Left lung (tissue), 10 donors: ENCODE measurements around the gene HRG. TPM values are rescaled to one million over a fixed set of nuclear protein-coding genes. Genes with fewer than 3 reads are reported as not detected.
A peak's percentile ranks its signal among the peaks of the same experiment; 100 is the strongest.

Experiments used
- ATAC-seq: fragments of 200-7000 bp; cut with Tn5 transposase; one replicate; pipeline ENCODE4 v1.9.1; 2020; ENCODE audit warnings: moderate library complexity
- DNase-seq, 4 donors: peaks; one replicate each; pipeline ENCODE4 v3.0.0-alpha.2; 2013 to 2020
- H3K27ac ChIP-seq, 2 donors: fragments of 200-600 bp; sonication (generic) in 1 of 2; one replicate each; pipeline versions ENCODE4 v1.5.0 to v1.8.0; 2020 to 2021
- H3K27me3 ChIP-seq, 2 donors: fragments of 200-600 bp; sonication (generic) in 1 of 2; one replicate each; pipeline versions ENCODE4 v1.5.0 to v1.8.0; 2020 to 2021
- H3K36me3 ChIP-seq, 2 donors: fragments of 200-600 bp; sonication (generic) in 1 of 2; one replicate each; pipeline versions ENCODE4 v1.5.0 to v1.8.0; 2020 to 2021
- H3K4me1 ChIP-seq, 2 donors: fragments of 200-600 bp; one replicate each; pipeline ENCODE4 v1.8.0; 2021
- H3K4me3 ChIP-seq, 2 donors: fragments of 200-600 bp; sonication (generic) in 1 of 2; one replicate each; pipeline versions ENCODE4 v1.5.0 to v1.8.0; 2020 to 2021; ENCODE audit warnings: mild to moderate bottlenecking in 1 of 2
- H3K9me3 ChIP-seq, 2 donors: fragments of 200-600 bp; sonication (generic) in 1 of 2; one replicate each; pipeline versions ENCODE4 v1.5.0 to v1.8.0; 2020 to 2021
- CTCF ChIP-seq, 2 donors: fragments of 200-600 bp; sonication (generic) in 1 of 2; IDR thresholded peaks; one replicate each; pipeline versions ENCODE4 v1.5.0 to v1.8.0; 2021; ENCODE audit warnings: antibody characterized with exemption in 2 of 2
- intact Hi-C, 2 donors: fragments of 100-400 bp; cut with DNase I; formaldehyde crosslinking; loops; one replicate each; pipeline versions ENCODE4 v1.11.2 to v1.14.2; 2022
- polyA plus RNA-seq, 6 donors: library from polyadenylated mRNA; unstranded; fragments of 120-200 nt; gene quantifications; one replicate each; pipeline ENCODE4 v1.2.1, GENCODE V29; 2013; ENCODE audit not compliant: insufficient read length in 6 of 6
- total RNA-seq, 2 donors: library from RNA; stranded (reverse); fragmentation: NEBNext Ultra II Directional; extraction: Animal tissue kit (Norgen Biotek cat#: 25700); gene quantifications; one replicate each; pipeline ENCODE4 v1.2.1, GENCODE V29; 2021
- donor health status: DM: no; HTN: yes; CAD: no.
- donor health status: DM: no; HTN: no; CAD: no.

Gene HRG
- total and polyA plus RNA-seq, 8 donors: 0.04 to 0.30 (median 0.07) TPM; not detected in 2

- Histone ChIP-seq H3K27ac (no peak overlapping the region), H3K4me3 (no peak overlapping the region), H3K27me3 (peaks cover 0 to 29% of the 10 kb centered on the region in 2 donors), H3K36me3 (no peaks in the 10 kb centered on the region), H3K4me1 (no peaks in the 10 kb centered on the region), H3K9me3 (no peaks in the 10 kb centered on the region)
- intact Hi-C loops: no loop called here
- ATAC-seq (no peak), DNase-seq (no peak)
- TF ChIP-seq CTCF (IDR thresholded peaks at IDR 0.05): no peak
Measured at GRCh38 chr3:186638259-186638658, 27.6 kb upstream of the HRG start.

GRCh38 chr3:186639778-186640472, 25.9 kb upstream of the HRG start, which contains the start of gene FETUB:
TSS of gene FETUB (plus strand) at chr3:186640399. CDS start at chr3:186640461, 62 bp downstream.
- no peak within 1 kb of the TSS for H3K4me3 ChIP-seq
- no peaks in the 10 kb centered on the region for H3K36me3 ChIP-seq
- TF ChIP-seq CTCF (IDR thresholded peaks at IDR 0.05): no peak
- intact Hi-C loops: no loop called here
- no peaks in the 10 kb centered on the region for H3K4me1 ChIP-seq
- no peak within 1 kb of the TSS for H3K27ac ChIP-seq
- DNase-seq (no peak), ATAC-seq (no peak)
- no peaks in the 10 kb centered on the region for H3K9me3 ChIP-seq
- peaks cover 0 to 36% of the 10 kb centered on the region in 2 donors for H3K27me3 ChIP-seq

- Histone ChIP-seq H3K36me3 (no peaks in the 10 kb centered on the region), H3K27ac (no peak overlapping the region), H3K4me1 (no peaks in the 10 kb centered on the region), H3K9me3 (no peaks in the 10 kb centered on the region), H3K4me3 (no peak overlapping the region), H3K27me3 (peaks cover 0 to 36% of the 10 kb centered on the region in 2 donors)
- DNase-seq (no peak), ATAC-seq (peak; percentile 30)
- intact Hi-C loops: no loop called here
- no peak for TF ChIP-seq CTCF (IDR thresholded peaks at IDR 0.05)
Measured at GRCh38 chr3:186640473-186640818, 25.4 kb upstream of the HRG start.

- H3K27me3 ChIP-seq: peaks cover 0 to 32% of the 10 kb centered on the region in 2 donors
- no peak overlapping the region for H3K4me3 ChIP-seq
- no peaks in the 10 kb centered on the region for H3K4me1 ChIP-seq
- TF ChIP-seq CTCF (IDR thresholded peaks at IDR 0.05): no peak
- ATAC-seq (peak; percentile 85), DNase-seq (no peak)
- no peaks in the 10 kb centered on the region for H3K36me3 ChIP-seq
- H3K27ac ChIP-seq: no peak overlapping the region
- no peaks in the 10 kb centered on the region for H3K9me3 ChIP-seq
- intact Hi-C loops: no loop called here
Measured at GRCh38 chr3:186640929-186641328, 24.9 kb upstream of the HRG start.

GRCh38 chr3:186642014-186642413, 23.8 kb upstream of the HRG start:
- TF ChIP-seq CTCF (IDR thresholded peaks at IDR 0.05): no peak
- Histone ChIP-seq H3K4me3 (no peak overlapping the region), H3K27ac (no peak overlapping the region), H3K36me3 (no peaks in the 10 kb centered on the region), H3K9me3 (no peaks in the 10 kb centered on the region), H3K27me3 (peaks cover 0 to 21% of the 10 kb centered on the region in 2 donors), H3K4me1 (no peaks in the 10 kb centered on the region)
- ATAC-seq (no peak), DNase-seq (no peak)
- intact Hi-C loops: no loop called here
